ENCODE results near the gene AFG3L2.

The AFG3L2 gene

DNA sequence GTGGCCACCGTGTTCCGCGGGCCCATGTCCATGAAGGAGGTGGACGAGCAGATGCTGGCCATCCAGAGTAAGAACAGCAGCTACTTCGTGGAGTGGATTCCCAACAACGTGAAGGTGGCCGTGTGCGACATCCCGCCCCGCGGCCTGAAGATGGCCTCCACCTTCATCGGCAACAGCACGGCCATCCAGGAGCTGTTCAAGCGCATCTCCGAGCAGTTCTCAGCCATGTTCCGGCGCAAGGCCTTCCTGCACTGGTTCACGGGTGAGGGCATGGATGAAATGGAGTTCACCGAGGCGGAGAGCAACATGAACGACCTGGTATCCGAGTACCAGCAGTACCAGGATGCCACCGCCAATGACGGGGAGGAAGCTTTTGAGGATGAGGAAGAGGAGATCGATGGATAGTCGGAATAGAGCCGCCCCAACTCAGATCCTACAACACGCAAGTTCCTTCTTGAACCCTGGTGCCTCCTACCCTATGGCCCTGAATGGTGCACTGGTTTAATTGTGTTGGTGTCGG is 51.2 kb downstream of the AFG3L2 start:
- no peak for DNase-seq (ENCODE audit: low read depth in 2 of 2)

DNA sequence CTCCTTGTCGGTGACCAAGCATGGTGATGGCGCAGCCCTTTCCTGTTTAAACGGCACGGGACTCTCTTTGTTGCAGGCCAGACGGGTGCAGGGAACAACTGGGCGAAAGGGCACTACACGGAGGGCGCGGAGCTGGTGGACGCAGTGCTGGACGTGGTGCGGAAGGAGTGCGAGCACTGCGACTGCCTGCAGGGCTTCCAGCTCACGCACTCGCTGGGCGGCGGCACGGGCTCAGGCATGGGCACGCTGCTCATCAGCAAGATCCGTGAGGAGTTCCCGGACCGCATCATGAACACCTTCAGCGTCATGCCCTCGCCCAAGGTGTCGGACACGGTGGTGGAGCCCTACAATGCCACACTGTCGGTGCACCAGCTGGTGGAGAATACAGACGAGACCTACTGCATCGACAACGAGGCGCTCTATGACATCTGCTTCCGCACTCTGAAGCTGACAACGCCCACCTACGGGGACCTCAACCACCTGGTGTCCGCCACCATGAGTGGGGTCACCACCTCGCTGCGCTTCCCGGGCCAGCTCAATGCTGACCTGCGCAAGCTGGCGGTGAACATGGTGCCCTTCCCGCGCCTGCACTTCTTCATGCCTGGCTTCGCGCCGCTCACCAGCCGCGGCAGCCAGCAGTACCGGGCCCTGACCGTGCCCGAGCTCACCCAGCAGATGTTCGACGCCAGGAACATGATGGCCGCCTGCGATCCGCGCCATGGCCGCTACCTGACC is 51.9 kb downstream of the AFG3L2 start:
- no peak for DNase-seq (ENCODE audit: low read depth in 2 of 2)

DNA sequence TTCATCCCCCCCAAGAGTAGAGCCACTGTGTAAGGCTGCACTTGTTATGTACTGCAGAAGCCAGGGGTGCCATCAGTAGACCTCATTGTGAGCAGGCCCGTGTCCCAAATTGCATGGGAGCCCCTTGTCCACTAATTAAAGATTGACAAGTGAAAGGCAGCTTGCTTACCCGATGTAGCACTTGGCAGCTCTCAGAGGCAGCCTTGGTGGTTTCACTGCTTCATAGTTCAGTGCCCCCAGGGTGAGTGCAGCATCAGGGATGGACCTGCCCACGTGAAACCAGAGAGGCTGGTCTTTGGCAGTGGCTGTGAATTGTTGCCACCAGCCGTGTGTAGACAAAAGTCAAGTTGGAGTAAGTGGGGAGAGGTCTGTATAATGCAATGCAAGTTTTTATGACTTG is 55.7 kb downstream of the AFG3L2 start:
- no peak for DNase-seq (ENCODE audit: low read depth in 2 of 2)

DNA sequence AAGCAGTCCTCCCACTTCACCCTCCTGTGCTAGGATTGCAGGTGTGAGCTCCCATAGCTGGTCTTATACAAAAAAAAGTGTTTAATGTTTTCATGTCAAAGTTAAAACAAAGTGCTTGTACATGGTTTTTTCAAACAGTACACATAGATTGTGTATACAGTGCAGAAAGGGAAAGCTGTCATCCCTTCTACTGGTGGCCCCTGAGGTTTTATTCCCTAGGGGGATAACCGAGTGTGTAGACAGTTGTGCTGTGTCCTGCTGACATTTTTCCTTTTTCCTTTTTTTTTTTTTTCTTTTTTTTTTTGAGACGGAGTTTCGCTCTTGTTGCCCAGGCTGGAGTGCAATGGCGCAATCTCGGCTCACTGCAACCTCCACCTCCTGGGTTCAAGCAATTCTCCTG is 58.2 kb downstream of the AFG3L2 start:
- no peak for DNase-seq (ENCODE audit: low read depth in 2 of 2)

DNA sequence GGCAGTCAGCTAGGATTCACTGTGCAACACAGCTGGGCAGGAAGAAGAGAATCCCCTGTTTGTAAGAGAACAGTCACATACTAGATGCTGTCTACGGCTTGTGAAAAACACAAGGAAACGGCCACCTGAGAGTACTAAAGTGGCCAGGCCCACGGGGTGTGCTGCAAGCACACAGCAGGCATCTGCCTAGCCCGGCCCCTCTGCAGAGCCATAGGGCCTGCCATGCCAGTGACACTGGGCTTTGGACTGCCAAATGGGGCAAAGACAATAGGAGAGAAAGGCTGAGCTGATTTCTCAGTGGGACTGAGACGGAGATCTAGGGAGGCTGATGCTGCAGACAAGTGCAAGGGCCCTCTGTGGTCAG is 58.7 kb downstream of the AFG3L2 start:
- no peak for DNase-seq (ENCODE audit: low read depth in 2 of 2)

DNA sequence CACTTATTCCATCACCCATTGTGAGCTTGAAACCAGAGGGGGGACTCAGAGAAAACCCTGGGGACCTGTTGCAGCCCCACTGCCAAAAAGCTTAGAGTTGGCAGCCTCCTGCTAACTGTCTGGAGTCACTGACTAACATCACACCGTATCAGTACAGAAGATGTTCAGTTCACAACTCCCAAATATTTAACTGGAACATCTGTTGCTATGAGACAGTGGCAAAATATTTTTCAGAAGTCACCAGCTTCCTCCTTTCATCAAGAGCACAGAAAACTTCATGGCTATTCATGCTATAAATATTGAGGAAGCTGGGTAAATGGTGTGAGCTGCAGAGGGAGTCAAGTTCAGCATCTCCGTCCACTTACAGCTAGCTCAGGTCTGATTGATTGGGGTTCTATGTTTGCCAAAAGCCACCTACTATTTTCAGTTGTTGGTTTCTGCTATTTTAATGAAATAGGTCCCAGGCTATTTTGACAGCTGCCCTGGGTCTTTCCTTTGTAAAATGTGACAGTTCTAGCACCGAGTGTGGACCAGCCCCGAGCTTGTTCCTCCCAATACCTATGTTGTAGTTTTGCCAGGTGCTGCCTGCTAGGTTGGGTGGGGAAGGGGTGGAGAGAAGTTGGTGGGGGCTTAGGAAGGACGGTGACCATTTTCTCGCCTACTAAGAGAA is 59.2 kb downstream of the AFG3L2 start:
- DNase-seq (ENCODE audit: low read depth in 2 of 2): peak in 1 of 2 experiments; percentile 54

DNA sequence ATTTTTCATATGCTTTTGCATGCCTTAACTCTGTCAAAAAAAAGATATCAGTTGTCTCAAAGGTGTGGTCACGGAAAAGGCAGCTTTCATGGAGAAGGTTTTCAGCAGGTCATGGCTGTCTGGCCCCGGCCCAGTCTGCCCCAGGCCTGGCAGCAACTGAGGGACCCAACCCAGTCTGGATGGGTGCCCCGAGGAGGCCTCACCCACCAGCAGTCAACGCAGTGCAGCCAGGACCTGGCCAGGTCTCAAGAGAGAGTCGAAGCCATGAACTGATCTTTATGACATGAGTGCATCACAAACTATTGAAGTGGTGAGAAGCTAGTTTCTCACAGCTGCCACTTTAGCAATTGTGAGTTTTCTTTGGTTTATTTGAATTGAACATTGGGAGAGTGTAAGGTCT is 61.1 kb downstream of the AFG3L2 start:
- no peak for DNase-seq (ENCODE audit: low read depth in 2 of 2)

DNA sequence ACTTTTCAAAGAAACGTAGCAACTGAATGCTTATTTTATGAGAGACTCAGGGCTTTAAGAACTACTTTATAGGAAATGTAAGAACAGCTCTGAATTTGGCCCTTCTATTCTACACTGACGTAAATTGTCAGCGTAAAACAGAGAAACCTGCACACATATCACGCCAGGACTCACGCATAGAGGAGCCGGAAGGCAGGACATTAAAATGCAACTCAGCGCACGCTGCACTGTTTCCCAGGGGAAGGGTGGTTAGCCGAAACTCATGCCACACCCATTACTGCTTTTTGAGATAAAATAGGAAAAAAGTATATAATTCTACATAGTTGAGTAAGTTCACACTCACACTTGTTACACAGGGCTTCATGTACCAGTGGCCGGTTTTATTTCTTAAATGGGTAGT is 61.5 kb downstream of the AFG3L2 start:
- DNase-seq (ENCODE audit: low read depth in 2 of 2): no peak

DNA sequence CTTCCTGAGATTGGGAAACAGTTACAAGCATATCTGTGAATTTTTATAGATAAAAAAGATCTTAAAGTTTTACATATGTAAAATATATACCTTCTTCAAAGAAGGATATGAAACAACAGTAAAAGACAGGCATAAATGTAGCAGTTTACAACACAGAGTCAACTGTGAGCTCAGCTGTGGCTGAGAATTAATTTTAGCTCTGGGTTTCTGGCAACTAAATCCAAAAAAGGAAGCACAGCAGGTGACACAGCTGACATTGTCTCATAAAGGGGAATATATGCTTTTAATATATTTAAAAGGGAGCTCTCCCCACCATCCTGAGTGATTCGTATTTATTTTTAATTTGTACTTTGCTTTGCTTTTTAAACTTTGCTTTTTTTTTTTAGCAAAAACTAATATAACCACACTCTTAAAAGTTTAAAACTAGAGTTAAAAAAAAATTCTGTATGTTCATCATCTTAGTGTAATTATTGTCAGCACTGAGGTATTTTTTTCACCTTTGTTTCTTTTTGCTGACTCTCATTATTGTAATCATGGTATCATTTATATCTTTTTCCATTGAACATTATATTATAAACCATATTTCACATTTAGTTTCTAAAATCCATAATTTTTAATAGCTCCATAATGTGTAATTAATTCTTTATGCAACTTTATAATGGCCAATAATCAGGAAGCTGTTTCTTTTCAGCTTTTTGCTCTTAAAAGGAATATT is 62.3 kb downstream of the AFG3L2 start:
- DNase-seq (ENCODE audit: low read depth in 2 of 2): no peak

DNA sequence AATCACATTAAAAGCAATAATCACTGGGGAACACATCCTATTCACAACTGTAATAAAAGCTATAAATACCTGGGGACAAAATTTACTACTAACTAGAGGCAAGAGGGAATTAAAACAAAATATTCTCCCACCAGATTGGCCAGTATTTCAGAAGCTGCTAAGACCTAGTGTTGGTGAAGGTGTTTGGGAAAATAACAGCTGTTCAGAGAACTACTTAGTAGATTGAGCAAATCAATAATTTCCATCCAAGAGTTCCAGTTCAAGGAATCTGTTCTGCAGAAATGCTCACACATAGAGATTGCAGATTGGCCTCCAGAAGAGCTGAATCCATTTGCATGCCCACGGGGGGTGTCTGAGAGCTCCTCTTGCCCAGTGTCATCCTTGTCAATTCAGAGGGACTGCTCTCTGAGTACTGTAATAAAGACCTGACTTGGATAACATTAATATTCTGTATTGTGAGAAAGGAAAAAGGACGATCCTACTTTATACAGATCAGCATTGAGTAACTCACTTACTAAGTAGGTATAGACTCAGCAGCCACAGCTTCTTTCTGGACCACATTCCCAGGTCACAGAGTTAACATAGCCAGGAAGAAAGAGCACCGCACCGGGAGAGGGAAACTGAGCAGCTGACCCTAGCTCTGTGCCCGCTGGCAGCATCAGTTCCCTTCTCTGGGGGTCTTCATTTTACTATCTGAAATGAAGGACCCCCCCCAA is 63.3 kb downstream of the AFG3L2 start:
- DNase-seq (ENCODE audit: low read depth in 2 of 2): no peak

DNA sequence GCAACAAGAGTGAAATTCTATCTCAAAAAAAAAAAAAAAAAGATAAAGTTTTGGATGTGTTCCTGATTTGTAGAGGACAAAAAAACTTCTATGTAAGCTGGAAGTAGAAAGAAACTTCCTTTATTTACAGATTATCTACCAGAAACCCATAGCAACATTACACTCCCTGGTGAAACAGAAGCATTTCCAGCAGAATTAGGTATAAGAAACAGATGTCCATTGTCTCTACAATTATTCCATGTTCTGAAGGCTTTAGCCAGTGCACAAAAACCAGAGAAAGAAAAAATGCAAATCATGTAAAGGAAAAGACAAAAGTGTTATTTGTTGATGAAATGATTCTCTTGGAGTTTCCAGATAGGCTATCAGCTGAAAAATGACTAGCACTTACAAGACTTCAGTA is 64.1 kb downstream of the AFG3L2 start:
- DNase-seq (ENCODE audit: low read depth in 2 of 2): no peak

DNA sequence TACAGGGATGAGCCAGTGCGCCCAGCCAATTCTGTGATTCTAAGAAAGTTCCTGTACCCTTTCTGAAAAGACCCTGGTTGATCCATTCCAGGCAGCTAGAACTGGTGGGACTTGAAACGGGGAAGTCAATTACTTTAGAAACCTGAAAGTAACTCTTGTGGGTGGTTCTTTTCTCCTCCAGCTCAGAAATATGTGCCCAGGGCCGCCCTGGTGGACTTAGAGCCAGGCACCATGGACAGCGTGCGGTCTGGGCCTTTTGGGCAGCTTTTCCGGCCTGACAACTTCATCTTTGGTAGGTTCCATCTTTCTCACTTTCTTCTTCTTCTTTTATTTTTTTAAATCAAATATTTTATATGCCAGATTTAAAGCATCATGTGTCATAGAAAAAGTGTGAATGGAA is 66.3 kb downstream of the AFG3L2 start:
- DNase-seq (ENCODE audit: low read depth in 2 of 2): no peak

DNA sequence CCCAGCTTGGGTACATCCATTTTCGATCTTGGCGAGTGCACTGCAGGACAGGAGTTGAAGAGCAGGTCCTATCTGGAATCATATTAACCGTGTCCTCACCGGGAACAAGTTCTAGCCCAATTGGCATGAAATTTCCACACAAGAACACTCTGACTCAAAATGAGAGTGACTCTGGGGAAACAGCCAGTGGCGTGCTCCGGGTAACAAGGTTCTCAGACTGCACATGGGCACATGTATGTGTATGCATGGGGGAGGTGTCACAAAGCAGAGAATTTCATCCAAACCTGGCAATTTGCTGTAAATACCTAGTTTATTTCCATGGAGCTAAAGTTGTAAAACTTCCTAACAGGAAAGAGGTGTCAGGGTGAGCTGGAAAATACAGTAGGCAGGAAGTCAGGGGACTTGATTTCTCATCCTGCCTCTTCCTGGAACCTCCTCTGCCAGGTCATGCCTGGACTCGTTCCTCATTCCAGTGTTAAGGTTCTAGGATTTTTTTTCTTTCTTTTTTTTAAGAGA is 67.3 kb downstream of the AFG3L2 start:
- DNase-seq (ENCODE audit: low read depth in 2 of 2): no peak

DNA sequence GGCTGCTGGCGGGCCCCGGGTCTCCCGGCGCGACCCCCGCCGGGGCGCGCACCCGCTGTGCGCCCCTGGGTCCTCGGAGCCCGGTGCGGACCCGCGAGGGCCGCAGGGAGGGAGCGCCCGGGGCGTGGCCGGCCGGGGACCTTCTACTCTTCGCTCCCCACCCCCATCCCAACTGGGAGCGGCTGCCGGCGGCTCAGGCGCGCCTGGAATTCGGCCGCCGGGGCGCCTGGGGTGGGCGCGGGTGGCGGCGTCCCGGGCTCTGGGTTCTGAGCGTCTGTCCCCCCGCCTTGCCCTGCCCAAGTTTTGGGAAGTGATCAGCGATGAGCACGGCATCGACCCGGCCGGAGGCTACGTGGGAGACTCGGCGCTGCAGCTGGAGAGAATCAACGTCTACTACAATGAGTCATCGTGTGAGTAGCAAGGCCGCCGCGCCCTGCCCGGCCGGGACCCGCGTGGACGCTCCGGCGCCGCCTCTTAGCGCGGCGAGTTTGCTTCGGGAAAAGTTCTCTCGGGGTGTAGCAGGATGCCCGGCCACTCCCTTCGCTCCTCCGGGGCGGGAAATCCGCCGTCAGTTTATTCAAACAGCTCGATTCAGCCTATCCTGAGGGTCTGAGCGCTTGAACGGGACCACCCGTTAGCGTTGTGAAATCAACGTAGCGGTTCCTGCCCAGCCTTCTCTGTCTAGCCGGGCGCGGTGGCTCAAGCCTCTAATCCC is 68.5 kb downstream of the AFG3L2 start:
- no peak for DNase-seq (ENCODE audit: low read depth in 2 of 2)

DNA sequence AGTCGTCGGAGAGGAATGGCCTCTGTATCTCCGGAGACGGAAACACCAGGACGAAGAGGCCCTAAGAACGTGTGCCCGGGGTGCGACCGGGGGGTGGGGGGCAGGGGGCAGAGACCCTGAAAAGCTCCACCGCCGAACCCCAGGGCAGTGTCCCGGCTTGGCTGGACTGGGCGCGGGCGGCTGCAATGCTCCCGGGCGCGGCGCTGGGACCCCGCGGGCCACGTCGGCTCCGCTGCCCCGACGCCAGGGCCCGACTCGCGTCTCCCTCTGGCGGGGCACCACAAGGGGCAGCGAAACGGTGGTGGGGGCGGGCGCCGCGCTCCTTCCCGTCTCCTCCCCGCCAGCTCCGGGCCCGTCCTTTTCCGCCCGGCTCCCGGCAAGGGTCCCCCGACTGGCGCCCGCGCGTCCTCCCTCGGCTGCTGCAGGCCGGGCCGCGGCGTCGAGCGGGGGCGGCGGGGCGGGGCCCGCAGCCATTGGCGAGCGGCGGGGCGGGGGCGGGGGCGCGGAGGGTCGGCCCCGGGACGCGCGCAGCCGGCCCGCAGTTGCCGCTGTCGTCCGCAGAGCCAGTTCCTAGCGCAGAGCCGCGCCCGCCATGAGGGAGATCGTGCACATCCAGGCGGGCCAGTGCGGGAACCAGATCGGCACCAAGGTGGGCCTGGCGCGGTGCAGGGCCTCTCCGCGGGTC is 69.2 kb downstream of the AFG3L2 start, which contains the start of gene TUBB6:
Gene TUBB6, plus strand, starts transcription at position 541 of the 685 bp plus-strand sequence. Its CDS starts 52 bp downstream, at position 593.
- peak in 1 of 2 experiments; percentile 75 for DNase-seq (ENCODE audit: low read depth in 2 of 2)

DNA sequence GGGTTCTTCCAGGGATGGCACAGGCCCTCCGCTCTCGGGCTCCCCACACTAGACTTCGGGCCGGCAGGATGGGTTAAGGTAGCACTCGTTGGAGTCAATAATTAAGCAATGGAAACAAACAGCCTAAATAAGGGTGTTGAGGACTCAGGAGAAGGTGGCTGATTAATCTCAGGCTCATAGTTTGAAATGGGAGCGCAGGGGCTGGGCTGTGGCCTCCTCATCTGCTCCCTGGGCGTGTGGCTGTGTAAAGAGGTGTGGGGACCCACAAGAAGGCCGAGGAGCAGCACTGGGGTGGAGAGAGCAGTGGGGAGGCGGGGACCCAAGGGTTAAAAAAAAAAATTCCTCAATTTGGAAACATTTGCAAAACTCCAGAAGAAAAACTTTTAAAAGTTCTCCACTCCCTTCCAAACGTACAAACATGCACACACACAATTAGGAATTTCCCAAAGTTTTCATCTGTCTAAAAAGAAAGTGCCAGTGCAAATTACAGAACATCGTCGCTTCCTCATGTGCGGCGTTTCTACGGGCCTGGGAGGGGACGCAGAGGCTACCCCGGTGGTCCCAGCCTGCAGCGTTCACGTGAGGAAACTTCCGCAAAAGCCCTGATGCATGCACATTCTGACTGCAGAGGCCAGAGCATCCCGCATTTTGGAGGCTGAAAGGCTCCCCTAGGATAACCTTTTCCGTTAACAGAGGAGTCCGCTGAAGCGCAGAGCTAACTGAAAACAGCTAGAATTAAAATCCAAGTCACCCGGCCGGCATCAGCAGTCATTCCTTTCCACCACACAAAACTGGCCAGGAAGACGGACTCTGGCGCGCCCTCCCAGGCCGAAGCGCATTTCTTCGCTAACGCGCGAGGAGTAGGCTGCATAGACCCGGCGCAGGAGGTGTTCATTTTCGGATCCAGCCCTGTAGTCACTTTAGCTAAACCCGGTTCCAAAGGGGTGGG is 70.0 kb downstream of the AFG3L2 start:
- no peak for DNase-seq (ENCODE audit: low read depth in 2 of 2)

DNA sequence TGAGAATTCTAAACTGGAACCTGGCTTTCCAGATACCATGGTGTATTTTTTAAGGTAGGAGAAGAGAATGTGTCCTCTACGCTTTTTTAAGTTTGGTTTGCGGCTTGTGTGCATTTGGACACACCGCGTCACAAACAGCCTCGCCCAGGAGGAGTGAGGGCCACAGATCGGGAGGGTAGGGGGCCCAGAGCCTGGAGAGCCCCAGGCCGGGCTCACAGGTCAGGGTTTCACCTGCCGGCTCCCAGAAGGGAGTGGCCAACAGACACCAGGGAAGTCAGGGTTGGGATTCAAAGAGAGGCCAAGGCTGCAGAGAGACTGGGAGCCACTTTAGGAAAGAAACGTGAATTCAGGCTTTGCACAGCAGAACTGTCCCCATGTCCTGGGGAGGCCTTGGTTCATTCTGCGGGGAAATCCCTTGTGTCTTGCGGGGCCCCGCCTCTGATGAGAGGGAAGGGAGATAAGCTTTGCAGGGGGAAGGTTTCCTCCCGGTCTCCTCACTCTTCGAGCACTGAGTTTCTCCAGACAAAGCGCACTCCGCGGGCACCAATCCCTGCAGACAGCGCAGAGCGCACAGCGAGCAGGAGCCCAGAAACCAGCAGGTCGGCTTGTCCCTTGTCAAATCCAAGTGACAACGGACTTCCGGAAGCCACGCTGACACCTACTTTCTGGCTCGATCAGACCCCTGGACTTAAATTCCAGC is 70.9 kb downstream of the AFG3L2 start:
- no peak for DNase-seq (ENCODE audit: low read depth in 2 of 2)

DNA sequence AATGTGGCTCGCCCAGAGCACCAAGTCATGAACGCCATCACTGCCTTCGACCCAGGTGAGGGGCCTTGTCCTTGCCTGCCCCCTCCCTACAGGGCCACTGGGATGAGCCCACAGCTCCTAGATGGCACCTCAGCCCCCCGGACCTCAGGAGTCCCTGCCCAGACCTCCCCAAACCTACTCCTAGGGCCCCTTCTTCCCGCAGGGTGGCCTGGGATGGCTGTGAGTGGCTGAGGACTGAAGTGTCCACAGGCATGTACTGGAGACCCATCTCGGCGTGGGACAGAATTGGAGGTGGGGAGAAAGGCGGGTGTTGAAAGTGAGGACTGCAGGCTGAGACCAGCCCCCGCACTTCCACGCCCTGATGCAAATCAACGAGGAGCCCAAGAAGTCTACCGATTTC is 71.8 kb downstream of the AFG3L2 start:
- no peak for DNase-seq (ENCODE audit: low read depth in 2 of 2)
